HG03460 (cell line): Measurements from ENCODE around the gene MICU1.
"Not testable (repeated sequence)": the region's sequence is repeated elsewhere in the genome, so short reads cannot be mapped to it uniquely, and the experiment has no call there.

Source experiments
- ATAC-seq: cut with Tn5 transposase; IDR thresholded peaks from one replicate; pipeline ENCODE4 v1.9.1; 2021; ENCODE audit not compliant: unreplicated experiment

Gene MICU1, protein sequence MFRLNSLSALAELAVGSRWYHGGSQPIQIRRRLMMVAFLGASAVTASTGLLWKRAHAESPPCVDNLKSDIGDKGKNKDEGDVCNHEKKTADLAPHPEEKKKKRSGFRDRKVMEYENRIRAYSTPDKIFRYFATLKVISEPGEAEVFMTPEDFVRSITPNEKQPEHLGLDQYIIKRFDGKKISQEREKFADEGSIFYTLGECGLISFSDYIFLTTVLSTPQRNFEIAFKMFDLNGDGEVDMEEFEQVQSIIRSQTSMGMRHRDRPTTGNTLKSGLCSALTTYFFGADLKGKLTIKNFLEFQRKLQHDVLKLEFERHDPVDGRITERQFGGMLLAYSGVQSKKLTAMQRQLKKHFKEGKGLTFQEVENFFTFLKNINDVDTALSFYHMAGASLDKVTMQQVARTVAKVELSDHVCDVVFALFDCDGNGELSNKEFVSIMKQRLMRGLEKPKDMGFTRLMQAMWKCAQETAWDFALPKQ

DNA sequence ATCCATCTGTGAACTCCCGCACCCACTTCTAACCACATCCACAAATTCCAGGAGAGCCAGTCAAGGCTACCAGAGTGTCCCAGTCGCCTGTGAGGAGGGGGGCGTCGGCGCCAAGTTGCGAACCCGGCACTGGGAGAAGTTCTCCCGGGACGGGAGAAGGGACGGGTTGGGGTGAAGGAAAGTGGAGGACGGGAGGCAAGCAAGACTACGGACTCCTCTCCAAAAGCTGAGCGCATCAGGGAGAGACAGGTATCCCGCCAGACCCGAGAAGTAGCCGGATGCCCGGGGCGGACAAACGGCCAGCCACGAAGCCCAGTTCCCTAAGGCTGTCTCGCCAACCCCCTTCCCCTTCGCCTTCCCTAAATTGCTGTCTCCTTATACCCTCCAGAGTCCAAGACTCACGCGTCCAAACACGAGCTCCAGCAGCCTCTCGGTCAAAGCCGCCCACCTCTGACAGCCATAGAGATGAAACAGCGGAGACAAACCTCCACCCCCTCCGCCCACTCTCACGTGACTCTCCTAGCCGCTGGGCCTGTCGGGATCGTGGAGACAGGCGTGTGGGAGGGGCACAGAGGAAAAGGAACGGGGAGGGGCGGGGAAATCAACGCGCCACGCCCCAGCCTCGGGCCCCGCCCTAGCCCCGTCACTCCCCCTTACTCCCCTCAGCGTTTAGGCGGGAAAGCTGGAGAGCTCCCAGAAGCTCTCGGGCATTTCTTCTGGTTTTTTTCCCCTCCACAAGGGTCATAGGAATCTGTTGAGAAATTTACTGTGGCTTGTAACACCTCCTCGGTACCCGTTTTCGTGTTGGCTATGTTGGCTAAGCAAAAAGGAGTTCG is at the start of gene MICU1:
MICU1 (minus strand) TSS at position 472 of the 836 bp plus-strand sequence. CDS start 59,286 bp downstream, outside the sequence.
- peak; percentile 99 for ATAC-seq

DNA sequence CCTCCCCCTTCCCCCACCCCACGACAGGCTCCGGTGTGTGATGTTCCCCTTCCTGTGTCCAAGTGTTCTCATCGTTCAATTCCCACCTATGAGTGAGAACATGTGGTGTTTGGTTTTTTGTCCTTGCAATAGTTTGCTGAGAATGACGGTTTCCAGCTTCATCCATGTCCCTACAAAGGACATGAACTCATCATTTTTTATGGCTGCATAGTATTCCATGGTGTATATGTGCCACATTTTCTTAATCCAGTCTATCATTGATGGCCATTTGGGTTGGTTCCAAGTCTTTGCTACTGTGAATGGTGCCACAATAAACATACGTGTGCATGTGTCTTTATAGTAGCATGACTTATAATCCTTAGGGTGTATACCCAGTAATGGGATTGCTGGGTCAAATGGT is 48.3 kb upstream of the MICU1 start:
- not testable (repeated sequence) for ATAC-seq

DNA sequence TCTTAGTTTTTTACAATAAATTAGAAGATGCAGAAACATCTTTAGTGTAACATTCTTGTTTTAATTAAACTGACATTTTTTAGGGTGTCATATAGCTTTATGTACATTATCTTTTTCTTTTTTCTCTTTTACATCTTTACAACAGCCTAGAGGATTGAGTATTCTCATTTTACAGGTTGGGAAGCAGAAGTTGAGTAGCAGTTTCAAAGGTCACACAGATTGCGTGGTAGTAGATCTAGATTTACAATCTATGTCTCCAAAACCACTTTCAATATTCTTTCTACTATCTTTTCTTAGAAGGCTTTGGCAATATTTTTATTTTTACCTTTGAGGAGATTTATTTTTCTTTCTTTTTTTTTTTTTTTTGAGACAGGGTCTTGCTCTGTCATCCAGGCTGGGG is 47.4 kb upstream of the MICU1 start:
- ATAC-seq: no peak

DNA sequence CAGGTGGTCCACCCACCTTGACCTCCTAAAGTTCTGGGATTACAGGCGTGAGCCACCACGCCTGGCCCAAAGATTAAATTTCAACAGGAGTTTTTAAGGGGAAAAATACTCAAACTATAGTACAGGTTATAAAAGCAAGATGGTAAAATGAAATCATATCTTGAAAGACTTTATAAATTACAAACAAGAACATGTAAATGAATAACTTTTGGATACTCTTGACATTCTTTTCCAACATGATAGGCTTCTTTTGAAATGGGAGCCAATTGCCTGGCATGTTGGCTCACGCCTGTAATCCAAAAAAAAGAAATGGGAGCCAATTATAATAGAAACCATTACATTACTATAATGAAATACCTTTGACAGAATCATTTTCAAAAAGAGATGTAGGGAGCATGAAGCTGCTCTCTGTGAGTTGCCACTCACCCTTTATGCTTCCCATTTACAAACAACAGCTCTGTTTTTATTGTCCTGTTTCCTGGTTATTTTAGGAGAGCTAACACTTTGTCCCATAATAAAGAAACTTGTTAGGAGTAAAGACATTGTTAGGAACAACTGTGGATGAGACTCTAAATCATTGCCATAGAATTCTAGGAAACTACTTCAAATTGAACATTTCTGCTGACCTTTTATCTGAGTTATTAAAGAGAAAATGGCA is 41.5 kb upstream of the MICU1 start:
- no peak for ATAC-seq

DNA sequence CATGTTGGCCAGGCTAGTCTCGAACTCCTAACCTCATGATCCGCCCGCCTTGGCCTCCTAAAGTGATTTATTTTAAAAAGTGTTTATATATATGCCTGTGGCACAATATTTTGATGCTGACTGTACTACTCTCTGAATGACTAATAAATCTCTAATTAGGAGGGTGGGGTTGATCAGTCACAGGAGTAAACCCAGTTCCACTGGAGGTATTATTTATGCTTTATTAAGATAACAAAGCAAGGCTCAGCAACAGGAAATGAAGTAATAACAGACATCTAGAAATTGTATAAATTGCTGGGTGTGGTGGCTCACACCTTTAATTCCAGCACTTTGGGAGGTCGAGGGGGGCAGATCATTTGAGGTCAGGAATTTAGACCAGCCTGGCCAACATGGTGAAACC is 40.0 kb upstream of the MICU1 start:
- ATAC-seq: no peak

DNA sequence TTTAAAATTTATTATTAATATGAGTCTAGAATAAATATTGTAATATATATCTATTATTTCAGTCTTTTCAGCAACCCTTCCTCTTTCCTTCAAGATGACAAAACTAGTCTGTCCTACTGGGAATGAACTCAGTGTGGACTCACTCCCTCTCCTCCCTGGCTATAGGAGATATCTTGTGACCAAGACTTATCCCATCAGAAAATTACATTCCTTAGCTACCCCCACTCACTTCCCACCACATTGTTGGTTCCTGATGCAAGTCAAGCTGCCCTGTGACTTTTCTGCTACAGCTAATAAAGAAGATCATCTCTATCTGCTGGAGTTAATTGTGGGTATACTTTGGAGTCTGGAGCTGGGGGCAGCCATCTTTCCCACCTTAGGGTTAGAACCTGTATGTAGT is 38.1 kb upstream of the MICU1 start:
- no peak for ATAC-seq

DNA sequence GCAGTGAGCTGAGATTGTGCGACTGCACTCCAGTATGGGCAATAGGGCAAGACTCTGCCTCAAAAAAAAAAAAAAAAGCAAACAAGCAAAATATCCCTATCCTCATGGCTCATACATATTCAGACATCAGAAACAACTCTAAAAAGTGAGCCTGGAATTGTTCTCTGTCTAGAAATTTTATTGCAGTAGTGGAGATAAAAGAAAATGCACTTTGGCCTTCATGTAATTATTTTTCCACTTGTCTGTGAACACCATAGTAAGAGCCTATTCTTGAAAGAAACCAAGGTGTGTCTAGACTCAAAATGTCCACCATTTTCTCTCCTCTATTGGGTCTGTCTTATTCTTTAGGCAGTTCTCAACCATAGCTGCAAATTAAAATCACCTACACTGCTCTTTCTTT is 35.6 kb upstream of the MICU1 start:
- no peak for ATAC-seq

DNA sequence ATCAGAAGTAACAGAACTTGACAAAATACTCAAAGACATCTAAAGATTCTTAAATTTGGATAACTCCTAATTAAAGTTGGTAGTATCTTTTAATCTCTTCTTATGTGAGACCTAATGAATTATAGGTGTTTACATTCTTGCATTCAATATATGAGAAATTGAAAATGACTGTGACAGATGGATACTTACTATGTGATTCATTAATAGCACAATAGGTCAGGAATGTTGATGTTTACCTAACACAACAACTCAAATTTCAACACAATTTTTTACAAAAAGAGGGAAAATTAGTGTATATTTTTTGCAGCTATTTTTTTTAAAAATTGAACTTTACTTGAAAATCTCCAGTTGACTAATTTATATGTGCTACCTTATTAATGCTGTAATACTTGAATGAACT is 34.3 kb upstream of the MICU1 start:
- no peak for ATAC-seq

DNA sequence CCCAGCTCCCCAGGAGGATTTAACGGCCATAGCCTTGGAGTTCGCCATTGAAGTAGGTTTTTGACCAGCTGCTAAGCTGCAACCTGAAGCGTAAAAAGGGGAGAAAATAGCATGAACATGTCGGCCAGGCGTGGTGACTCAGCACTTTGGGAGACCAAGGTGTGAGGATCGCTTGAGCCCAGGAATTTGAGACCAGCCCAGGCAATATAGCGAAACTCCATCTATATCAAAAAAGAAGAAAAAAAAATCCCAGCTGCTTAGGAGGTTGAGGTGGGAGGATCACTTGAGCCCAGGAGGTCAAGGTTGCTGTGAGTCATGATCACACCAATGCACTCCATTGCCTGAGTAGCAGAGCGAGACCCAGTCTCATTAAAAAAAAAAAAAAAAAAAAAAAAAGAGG is 33.8 kb upstream of the MICU1 start:
- ATAC-seq: no peak

DNA sequence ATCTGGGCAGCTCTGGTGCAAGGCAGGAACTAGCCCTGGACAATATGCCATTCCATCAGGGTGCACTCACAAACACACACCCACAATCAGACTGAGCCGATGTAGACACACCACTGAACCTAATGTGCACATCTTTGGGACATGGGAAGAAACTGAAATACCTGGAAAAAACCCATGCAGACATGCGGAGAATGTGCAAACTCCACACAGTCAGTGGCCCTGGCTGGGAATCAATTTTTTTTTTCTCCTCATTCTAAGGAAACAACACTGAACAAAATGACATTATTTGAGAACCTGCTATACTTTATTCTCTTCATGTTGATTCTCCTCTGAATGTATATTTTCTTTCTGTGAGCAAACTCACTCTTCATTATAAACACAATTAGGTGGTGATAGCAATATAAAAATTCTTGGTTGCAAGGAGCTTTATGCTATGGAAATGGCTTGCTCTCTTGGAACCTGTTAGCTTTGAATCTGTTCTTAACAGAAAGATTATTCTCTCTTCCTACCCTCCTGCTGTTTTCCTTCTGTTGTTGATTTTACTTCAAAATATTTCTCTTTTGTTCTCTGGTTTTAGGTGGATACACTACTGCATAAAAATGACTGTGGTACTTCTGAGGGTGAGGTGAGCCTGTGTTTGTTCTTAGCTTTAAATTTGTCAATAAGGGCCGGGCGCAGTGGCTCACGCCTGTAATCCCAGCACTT is 33.0 kb upstream of the MICU1 start:
- no peak for ATAC-seq

DNA sequence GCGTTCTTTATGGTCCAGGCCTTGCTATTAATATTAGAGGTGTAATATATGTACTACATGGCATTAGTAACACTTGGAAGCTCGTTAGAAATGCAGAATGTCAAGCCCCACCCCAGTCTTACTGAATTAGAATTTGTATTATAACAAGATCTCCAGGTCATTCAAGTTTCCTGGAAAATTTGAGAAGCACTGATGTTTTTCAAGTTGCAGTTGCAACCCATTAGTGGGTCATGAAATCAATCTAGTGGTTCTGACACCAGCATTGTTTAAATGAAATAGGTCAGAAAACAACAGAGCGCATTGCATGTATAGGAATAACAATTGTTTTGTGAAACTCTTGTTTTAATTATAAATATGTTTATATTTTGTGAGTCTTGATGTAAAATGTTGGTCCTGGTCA is 28.8 kb upstream of the MICU1 start:
- ATAC-seq: no peak

DNA sequence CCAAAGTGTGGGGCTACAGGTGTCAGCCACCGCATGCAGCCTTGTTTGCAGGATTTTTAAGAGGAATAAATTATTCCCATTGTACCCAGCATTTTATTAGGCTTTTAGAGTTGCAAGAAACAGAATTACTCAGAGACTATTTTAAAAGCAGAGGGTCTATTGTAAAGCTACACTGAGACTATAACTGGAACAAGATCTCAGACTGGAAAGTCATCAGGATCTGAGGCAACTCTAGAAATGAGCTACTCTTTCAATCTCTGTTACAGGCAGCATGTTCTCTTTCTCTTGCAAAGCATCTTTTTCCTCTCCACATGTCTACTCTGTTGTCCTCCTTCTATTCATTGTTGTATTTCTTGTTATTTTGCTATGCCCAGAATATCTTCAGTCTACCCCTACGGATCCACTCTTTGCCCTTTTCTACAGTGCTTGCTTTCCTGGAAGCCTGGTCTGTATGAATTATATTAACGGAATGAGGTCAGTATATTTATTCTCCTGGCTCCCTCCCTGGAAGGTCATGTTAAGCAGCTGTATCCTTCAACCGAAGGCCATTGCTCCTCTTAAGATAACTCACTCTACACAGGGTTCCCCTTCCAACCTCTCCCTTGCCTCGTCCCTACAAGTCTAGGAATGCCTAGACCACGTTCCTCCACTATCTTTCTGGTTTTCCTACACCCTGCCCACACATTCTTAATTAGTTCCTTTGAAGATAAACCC is 27.7 kb upstream of the MICU1 start:
- no peak for ATAC-seq

DNA sequence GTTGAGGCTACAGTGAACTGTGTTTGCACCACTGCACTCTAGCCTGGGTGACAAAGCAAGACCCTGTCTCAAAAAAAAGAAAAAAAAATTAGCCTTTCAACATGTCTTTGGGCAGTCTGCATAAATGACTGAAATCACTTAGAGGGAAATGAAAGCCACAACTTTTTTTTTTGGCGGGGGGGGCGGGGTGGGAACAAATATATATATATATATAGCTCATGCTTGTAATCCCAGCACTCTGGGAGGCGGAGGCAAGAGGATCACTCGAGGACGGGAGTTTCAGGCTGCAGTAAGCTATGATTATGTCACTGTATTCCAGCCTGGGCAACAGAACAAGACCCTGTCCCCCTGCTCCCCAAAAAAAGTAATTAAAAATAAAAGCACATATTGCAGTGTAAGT is 23.4 kb upstream of the MICU1 start:
- ATAC-seq: no peak

DNA sequence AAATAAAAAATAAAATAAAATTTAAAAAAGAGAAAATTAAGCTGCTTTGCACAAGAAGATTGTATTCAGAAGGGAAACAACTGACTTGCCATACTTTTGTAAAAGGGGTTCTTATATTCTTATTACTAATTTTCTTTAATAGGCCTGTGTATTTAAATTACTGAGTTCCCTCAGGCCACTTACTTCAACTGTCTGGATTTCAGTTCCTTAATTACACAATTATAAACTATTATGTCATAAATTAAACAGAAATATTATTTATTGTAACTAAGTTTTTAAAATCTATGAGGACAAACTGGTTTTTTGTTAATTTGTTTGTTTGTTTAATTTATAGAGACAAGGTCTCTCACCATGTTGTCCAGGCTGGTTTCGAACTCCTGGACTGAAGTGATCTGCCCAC is 22.4 kb upstream of the MICU1 start:
- ATAC-seq: no peak

DNA sequence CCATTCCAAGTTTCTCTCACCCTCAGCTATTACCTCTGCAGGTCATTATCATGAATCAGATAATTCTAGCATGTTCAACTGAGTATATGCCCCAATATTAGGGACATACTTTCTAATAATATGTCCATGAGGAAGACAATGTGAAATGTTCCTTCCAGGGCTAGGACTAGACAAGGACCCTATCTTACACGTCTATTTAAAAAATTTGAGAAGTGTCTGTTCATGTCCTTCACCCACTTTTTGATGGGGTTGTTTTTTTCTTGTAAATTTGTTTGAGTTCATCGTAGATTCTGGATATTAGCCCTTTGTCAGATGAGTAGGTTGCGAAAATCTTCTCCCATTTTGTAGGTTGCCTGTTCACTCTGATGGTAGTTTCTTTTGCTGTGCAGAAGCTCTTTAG is 21.1 kb upstream of the MICU1 start:
- ATAC-seq: not testable (repeated sequence)

DNA sequence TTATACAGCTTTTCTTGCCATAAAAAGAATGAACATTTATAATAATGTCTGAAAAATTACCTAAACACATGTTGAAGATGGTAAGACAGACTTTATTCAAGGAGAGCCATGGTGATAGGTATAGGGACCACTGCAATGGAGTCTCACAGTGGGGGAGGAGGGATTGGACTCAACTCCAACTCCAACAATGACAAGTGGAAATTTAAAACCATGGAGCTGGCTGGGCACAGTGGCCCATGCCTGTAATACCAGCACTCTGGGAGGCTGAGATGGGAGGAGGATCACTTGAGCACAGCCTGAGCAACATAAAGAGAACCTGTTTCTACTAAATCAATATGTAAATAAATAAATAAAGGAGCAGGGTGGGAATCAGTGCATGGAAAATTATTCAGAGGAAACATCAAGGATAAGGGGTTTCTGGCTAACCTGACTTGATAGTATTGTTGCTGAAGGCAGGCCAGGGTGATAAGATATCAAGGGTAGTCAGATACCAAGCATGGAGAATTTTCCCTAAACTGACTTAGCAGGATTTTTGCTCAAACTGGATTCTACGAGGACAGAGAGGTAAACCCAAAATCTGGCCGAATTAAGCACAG is 19.5 kb upstream of the MICU1 start:
- ATAC-seq: no peak

DNA sequence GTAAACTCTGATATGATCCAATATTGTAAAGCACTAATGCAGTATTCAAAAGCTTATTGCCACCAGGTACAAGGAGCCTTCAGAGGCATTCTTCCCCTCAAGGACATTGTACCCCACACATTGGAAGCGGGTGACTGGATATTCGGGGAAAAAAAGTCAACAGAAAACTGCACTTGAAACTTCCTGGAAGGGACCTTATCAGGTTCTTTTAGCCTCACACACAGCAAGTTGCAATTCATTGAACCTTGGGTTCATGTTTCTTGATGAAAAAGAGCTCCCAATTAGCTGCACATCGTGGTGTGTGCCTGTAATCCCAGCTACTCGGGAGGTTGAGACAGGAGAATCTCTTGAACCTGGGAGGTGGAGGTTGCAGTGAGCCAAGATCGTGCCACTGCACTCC is 16.4 kb upstream of the MICU1 start:
- ATAC-seq: no peak

DNA sequence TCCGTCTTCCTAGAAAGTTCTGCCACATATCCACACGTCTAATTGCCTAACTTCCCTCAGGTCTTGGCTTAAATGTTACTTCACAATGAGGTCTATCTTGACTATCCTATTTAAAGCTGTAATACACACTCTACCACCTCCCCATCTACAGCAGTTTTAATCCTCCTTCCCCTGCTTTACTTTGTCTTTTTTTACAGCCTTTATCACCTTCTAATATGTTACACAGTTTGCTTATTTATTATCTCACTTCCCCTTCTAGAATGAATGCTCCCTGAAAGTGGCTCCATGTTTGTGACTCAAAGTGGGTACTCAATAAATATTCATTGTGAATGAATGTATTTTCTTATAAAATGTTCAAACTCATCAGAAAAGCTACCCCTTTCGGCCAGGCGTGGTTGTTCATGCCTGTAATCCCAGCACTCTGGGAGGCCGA is 13.6 kb upstream of the MICU1 start:
- ATAC-seq: no peak

DNA sequence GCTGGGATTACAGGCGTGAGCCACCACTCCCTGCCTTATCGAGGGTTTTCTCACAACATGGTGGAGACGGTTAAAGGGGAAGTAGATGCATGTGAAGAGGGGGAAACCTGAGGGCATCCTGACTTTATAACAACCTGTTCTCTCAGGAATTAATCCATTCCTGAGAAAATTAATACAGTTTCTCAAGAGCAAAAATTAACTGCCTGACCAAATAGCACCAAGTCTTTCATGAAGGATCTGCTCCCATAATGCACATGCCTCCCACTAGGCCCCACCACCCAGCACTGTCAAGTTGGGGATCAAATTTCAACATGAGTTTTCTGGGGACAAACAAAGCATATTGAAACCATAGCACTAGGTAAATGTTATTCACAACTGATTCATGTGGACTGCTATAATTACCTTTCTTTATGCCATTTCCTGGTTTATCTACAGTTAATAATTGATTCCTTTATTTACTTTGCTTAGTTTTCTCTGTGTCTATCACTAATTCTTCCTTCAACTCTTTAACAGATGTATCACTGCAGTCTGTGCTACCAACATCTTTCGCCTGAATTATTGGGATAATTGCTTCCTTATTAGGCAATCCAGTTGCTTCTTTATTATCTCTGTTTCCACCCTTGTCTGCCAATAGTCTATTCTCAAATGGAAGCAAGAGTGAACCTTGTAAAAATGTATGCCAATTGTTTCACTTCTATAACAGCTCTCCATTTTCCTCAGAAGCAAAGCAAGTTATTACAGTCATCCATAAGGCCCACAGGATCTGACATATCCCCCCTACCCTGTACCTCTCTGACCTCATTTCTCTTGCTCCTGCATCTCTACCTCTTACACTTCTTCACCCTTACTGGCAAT is 12.9 kb upstream of the MICU1 start:
- ATAC-seq: no peak
